Upper lobe of left lung (tissue), 6 donors: Measurements from ENCODE around the gene COX7B2. TPM values are rescaled to one million over a fixed set of nuclear protein-coding genes. Genes with fewer than 3 reads are reported as not detected.

ENCODE experiments used
- ATAC-seq, 2 donors: fragments of 200-7000 bp; cut with Tn5 transposase; one replicate each; pipeline ENCODE4 v1.9.1; 2022; ENCODE audit warnings: mild to moderate bottlenecking in 2 of 2, moderate library complexity in 2 of 2; ENCODE audit not compliant: low FRiP score in 2 of 2
- DNase-seq, 2 donors: peaks; one replicate each; pipeline ENCODE4 v3.0.0-alpha.2; 2019 to 2020
- H3K27ac ChIP-seq, 4 donors: fragments of 200-600 bp; sonication (generic); one replicate each; pipeline ENCODE4 v1.5.1; 2016 to 2019
- H3K27me3 ChIP-seq, 4 donors: fragments of 200-600 bp; sonication (generic); one replicate each; pipeline ENCODE4 v1.5.1; 2017 to 2019
- H3K36me3 ChIP-seq, 4 donors: fragments of 200-600 bp; sonication (generic); one replicate each; pipeline ENCODE4 v1.5.1; 2016 to 2019
- H3K4me1 ChIP-seq, 4 donors: fragments of 200-600 bp; sonication (generic); one replicate each; pipeline ENCODE4 v1.5.1; 2018 to 2019
- H3K4me3 ChIP-seq, 4 donors: fragments of 200-600 bp; sonication (generic); one replicate each; pipeline ENCODE4 v1.5.1; 2017 to 2019; ENCODE audit warnings: mild to moderate bottlenecking in 2 of 4, moderate library complexity in 1 of 4
- H3K9me3 ChIP-seq, 4 donors: fragments of 200-600 bp; sonication (generic); one replicate each; pipeline ENCODE4 v1.5.1; 2018 to 2019
- EP300 ChIP-seq, 4 donors: sonication (generic); formaldehyde crosslinking; IDR thresholded peaks; one replicate each; pipeline ENCODE4 v1.5.1; 2017; ENCODE audit warnings: antibody characterized with exemption in 4 of 4, control low read depth in 2 of 4
- POLR2A ChIP-seq, 4 donors: fragments of 450-650 bp; IDR thresholded peaks; one replicate each; pipeline ENCODE4 v1.5.1; 2016 to 2017; ENCODE audit warnings: antibody characterized with exemption in 4 of 4, mild to moderate bottlenecking in 2 of 4
- POLR2AphosphoS5 ChIP-seq, 2 donors: sonication (generic); formaldehyde crosslinking; IDR thresholded peaks; one replicate each; pipeline ENCODE4 v1.5.1; 2017; ENCODE audit warnings: antibody characterized with exemption in 2 of 2
- WGBS, 2 donors: methylation state at CpG; one replicate each; pipeline ENCODE4 v1.1.5; 2017 to 2018; 5-methylcytosine and 5-hydroxymethylcytosine counted together
- total RNA-seq, 6 donors: library from RNA; depleted of rRNA in 4 of 6; stranded (reverse); fragments of >200 nt in 4 of 6; gene quantifications; one replicate each; pipeline versions ENCODE4 v1.1.0 to v1.2.1, GENCODE V29; 2016 to 2021
- TF ChIP-seq, protein P1 (sequence below), 6 experiments: fragments of 450-650 bp in 4 of 6; fragments of 200-600 bp in 2 of 6; sonication (generic) in 2 of 6; IDR thresholded peaks; one replicate each; pipeline ENCODE4 v1.5.1; 2016 to 2019; ENCODE audit warnings: antibody characterized with exemption in 6 of 6
- donor health status: DM: no; HTN: no; CAD: no; lungs with moderate emphysema.
- donor health status: DM: no; HTN: yes; CAD: no; lungs with severe emphysema.

Gene COX7B2
- total RNA-seq, 6 donors from 2014 or later, result not detected

DNA sequence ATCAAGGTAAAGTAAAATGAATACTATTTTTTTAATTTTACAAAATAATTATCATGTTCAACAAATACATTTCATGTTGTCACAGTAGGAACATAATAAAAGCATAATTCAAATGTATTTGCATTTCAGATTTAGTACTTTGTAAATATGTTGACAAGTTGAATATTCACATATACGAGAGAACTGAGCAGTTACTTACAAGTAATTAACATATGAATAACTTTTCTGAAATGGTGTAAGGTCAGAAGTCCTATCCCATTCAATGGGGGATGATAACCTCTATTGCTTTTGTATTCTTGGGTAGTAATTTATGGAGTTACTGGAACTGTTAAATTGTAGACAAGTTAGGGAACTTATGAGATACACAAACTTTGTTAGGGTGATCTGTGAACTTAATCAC is 191.1 kb downstream of the COX7B2 start:
- no peak for TF ChIP-seq POLR2AphosphoS5 (IDR thresholded peaks at IDR 0.05)
- TF ChIP-seq, protein P1, sequence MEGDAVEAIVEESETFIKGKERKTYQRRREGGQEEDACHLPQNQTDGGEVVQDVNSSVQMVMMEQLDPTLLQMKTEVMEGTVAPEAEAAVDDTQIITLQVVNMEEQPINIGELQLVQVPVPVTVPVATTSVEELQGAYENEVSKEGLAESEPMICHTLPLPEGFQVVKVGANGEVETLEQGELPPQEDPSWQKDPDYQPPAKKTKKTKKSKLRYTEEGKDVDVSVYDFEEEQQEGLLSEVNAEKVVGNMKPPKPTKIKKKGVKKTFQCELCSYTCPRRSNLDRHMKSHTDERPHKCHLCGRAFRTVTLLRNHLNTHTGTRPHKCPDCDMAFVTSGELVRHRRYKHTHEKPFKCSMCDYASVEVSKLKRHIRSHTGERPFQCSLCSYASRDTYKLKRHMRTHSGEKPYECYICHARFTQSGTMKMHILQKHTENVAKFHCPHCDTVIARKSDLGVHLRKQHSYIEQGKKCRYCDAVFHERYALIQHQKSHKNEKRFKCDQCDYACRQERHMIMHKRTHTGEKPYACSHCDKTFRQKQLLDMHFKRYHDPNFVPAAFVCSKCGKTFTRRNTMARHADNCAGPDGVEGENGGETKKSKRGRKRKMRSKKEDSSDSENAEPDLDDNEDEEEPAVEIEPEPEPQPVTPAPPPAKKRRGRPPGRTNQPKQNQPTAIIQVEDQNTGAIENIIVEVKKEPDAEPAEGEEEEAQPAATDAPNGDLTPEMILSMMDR (IDR thresholded peaks at IDR 0.05), result no peak
- no peak for TF ChIP-seq EP300 (IDR thresholded peaks at IDR 0.05)
- TF ChIP-seq POLR2A (IDR thresholded peaks at IDR 0.05), result no peak
- no peaks in the 10 kb centered on the region for H3K4me1 ChIP-seq
- WGBS, 2 donors, result 83 to 87% methylated on average over 1 of the region's 1 CpG
- no peaks in the 10 kb centered on the region for H3K27me3 ChIP-seq
- no peaks in the 10 kb centered on the region for H3K9me3 ChIP-seq
- ATAC-seq (no peak), DNase-seq (no peak)
- H3K4me3 ChIP-seq, result no peak overlapping the region
- H3K36me3 ChIP-seq, result no peaks in the 10 kb centered on the region
- no peak overlapping the region for H3K27ac ChIP-seq

DNA sequence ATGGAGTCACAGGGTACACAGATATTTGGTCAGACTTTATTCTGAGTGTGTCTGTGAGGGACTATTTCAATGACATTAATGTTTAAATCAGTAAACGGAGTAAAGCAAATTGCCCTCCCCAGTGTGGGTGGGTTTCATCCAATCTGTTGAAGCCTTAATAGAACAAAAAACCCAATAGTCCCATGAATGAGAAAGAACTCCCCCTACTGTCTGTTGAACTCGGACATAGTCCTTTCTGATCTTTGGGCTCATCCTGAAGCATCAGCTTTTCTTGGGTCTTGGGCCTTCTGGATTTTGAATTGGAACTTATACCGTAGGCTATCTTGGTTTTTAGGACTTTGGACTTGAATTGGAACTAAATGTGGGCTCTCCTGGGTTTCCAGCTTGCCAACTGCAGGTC is 193.6 kb downstream of the COX7B2 start:
- H3K4me3 ChIP-seq, result no peak overlapping the region
- no peaks in the 10 kb centered on the region for H3K27me3 ChIP-seq
- no peak overlapping the region for H3K27ac ChIP-seq
- no peaks in the 10 kb centered on the region for H3K9me3 ChIP-seq
- no peak for DNase-seq
- 65 to 68% methylated on average over 3 of the region's 3 CpGs for WGBS, 2 donors
- no peak for ATAC-seq
- no peaks in the 10 kb centered on the region for H3K4me1 ChIP-seq
- TF ChIP-seq, protein P1 (IDR thresholded peaks at IDR 0.05), result no peak
- TF ChIP-seq POLR2AphosphoS5 (IDR thresholded peaks at IDR 0.05), result no peak
- TF ChIP-seq EP300 (IDR thresholded peaks at IDR 0.05), result no peak
- no peak for TF ChIP-seq POLR2A (IDR thresholded peaks at IDR 0.05)
- no peaks in the 10 kb centered on the region for H3K36me3 ChIP-seq

DNA sequence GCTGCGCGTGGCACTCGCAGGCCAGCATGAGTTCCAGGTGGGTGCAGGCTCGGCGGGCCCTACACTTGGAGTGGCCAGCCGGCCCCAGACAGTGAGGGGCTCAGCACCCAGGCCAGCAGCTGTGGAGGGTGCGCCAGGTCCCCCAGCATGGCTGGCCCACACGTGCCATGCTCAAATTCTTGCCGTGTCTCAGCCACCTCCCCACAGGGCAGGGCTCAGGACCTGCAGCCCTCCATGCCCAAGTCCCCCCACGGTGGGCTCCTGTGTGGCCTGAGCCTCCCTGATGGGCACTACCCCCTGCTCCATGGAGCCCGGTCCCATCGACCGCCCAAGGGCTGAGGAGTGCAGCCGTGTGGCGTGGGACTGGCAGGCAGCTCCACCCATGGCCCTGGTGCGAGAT is 210.2 kb downstream of the COX7B2 start:
- TF ChIP-seq POLR2A (IDR thresholded peaks at IDR 0.05) (no peak), EP300 (IDR thresholded peaks at IDR 0.05) (no peak), POLR2AphosphoS5 (IDR thresholded peaks at IDR 0.05) (no peak)
- ATAC-seq (no peak), DNase-seq (peak in 1 of 2 donors; percentile 47)
- Histone ChIP-seq H3K9me3 (peaks cover 0 to 6% (median 0%) of the 10 kb centered on the region in 4 donors), H3K27me3 (no peaks in the 10 kb centered on the region), H3K4me1 (no peaks in the 10 kb centered on the region), H3K27ac (no peak overlapping the region), H3K36me3 (no peaks in the 10 kb centered on the region), H3K4me3 (no peak overlapping the region)
- WGBS, 2 donors, result 96% methylated on average over 15 of the region's 16 CpGs; no CpG with 5 or more reads in 1 of the 2 donors

Other genes with a start within 250 kb of the COX7B2 start
- not detected for gene GABRA4, start 84.3 kb upstream of the COX7B2 start, total RNA-seq
- gene GABRB1, start 122.3 kb upstream of the COX7B2 start, total RNA-seq, result not detected